Activated CD8-positive, alpha-beta memory T cell treated with anti-CD3 and anti-CD28 coated beads, Interleukin-2, amount 50 U/mL, for 24 hours (primary cell): ENCODE results near the gene FXYD3.
"Not testable (repeated sequence)": the region's sequence is repeated elsewhere in the genome, so short reads cannot be mapped to it uniquely, and the experiment has no call there.

Source experiments
- DNase-seq: peaks from one replicate; pipeline ENCODE4 v3.0.0-alpha.2; 2020; ENCODE audit errors: extremely low read depth

FXYD3 gene

GRCh38 chr19:35141837-35142605, 26.4 kb downstream of the FXYD3 start:
- no peak for DNase-seq

GRCh38 chr19:35142606-35143230, 27.1 kb downstream of the FXYD3 start:
- no peak for DNase-seq

GRCh38 chr19:35143231-35143715, 27.6 kb downstream of the FXYD3 start, which contains the start of gene FXYD7:
TSS of gene FXYD7 (plus strand) at chr19:35143255. CDS start at chr19:35143334, 79 bp downstream.
- DNase-seq: no peak

- no peak for DNase-seq
Measured at GRCh38 chr19:35143818-35144217, 28.2 kb downstream of the FXYD3 start.

- DNase-seq: no peak
Measured at GRCh38 chr19:35144259-35144599, 28.6 kb downstream of the FXYD3 start.

- DNase-seq: no peak
Measured at GRCh38 chr19:35144600-35145436, 29.2 kb downstream of the FXYD3 start.

GRCh38 chr19:35146746-35147459, 31.3 kb downstream of the FXYD3 start:
- no peak for DNase-seq

- DNase-seq: no peak
Measured at GRCh38 chr19:35149463-35149862, 33.8 kb downstream of the FXYD3 start.

- DNase-seq: no peak
Measured at GRCh38 chr19:35150445-35150844, 34.8 kb downstream of the FXYD3 start.

- DNase-seq: no peak
Measured at GRCh38 chr19:35151273-35152065, 35.8 kb downstream of the FXYD3 start.

GRCh38 chr19:35153129-35153522, 37.5 kb downstream of the FXYD3 start:
- DNase-seq: not testable (repeated sequence)

- DNase-seq: no peak
Measured at GRCh38 chr19:35153701-35154524, 38.3 kb downstream of the FXYD3 start.

- peak; percentile 71 for DNase-seq
Measured at GRCh38 chr19:35154525-35155406, 39.1 kb downstream of the FXYD3 start, which contains the start of gene FXYD5. TSS of gene FXYD5 (plus strand) at chr19:35154735. CDS start at chr19:35155551, 816 bp downstream.

GRCh38 chr19:35155441-35155840, 39.8 kb downstream of the FXYD3 start:
- DNase-seq: no peak

GRCh38 chr19:35155981-35156672, 40.5 kb downstream of the FXYD3 start:
- DNase-seq: no peak

GRCh38 chr19:35156673-35157014, 41.0 kb downstream of the FXYD3 start:
- DNase-seq: no peak

GRCh38 chr19:35157431-35157830, 41.8 kb downstream of the FXYD3 start:
- DNase-seq: no peak

- no peak for DNase-seq
Measured at GRCh38 chr19:35159606-35160005, 44.0 kb downstream of the FXYD3 start.
